ENCODE measurements around the gene CFAP46. TPM values are rescaled to one million over a fixed set of nuclear protein-coding genes. Genes with fewer than 3 reads are reported as not detected.

The CFAP46 gene
- total and polyA plus RNA-seq, 2 experiments from 2014 or later: 3.1 to 5.4 TPM

GRCh38 chr10:132884041-132884440 is 58.3 kb downstream of the CFAP46 start:
- Mint-ChIP-seq H3K4me1 (peaks cover 4% of the 10 kb centered on the region), H3K4me3 (no peak overlapping the region), H3K27me3 (ENCODE audit: insufficient read depth, low read depth, poor library complexity) (peaks cover 19% of the 10 kb centered on the region), H3K36me3 (ENCODE audit: low read depth) (no peaks in the 10 kb centered on the region), H3K9me3 (0 out of 3 replicates have a peak, but pooled peaks cover 2% of the 10 kb centered on the region), H3K27ac (no peak overlapping the region)
- H3K27me3 ChIP-seq (ENCODE audit: insufficient read depth): no peaks in the 10 kb centered on the region
- no peak overlapping the region for H2AFZ ChIP-seq
- DNase-seq (ENCODE audit: low spot score) (no peak), ATAC-seq (no peak)
- no peak overlapping the region for H3K4me3 ChIP-seq
- H3K27ac ChIP-seq (ENCODE audit: low read depth): no peak overlapping the region
- H3F3A ChIP-seq (replicated peaks; ENCODE audit: low read depth): no peaks in the 10 kb centered on the region
- H3K9me2 ChIP-seq (ENCODE audit: insufficient read depth): no peaks in the 10 kb centered on the region
- TF ChIP-seq STAT1 (IDR thresholded peaks at IDR 0.05; ENCODE audit: unreplicated experiment): no peak
- TF ChIP-seq JUNB (IDR thresholded peaks at IDR 0.05; ENCODE audit: unreplicated experiment): no peak
- no peak for TF ChIP-seq EZH2phosphoT487 (IDR thresholded peaks at IDR 0.05; ENCODE audit: unreplicated experiment)
- no peak for TF ChIP-seq ZNF462 (CRISPR knock-in tag; IDR thresholded peaks at IDR 0.05)
- no peak for TF ChIP-seq EZH2 (IDR thresholded peaks at IDR 0.05; ENCODE audit: low read depth, unreplicated experiment)
- TF ChIP-seq CREB1 (CRISPR knock-in tag; IDR thresholded peaks at IDR 0.05; ENCODE audit: low read depth): no peak
- TF ChIP-seq, protein P1, sequence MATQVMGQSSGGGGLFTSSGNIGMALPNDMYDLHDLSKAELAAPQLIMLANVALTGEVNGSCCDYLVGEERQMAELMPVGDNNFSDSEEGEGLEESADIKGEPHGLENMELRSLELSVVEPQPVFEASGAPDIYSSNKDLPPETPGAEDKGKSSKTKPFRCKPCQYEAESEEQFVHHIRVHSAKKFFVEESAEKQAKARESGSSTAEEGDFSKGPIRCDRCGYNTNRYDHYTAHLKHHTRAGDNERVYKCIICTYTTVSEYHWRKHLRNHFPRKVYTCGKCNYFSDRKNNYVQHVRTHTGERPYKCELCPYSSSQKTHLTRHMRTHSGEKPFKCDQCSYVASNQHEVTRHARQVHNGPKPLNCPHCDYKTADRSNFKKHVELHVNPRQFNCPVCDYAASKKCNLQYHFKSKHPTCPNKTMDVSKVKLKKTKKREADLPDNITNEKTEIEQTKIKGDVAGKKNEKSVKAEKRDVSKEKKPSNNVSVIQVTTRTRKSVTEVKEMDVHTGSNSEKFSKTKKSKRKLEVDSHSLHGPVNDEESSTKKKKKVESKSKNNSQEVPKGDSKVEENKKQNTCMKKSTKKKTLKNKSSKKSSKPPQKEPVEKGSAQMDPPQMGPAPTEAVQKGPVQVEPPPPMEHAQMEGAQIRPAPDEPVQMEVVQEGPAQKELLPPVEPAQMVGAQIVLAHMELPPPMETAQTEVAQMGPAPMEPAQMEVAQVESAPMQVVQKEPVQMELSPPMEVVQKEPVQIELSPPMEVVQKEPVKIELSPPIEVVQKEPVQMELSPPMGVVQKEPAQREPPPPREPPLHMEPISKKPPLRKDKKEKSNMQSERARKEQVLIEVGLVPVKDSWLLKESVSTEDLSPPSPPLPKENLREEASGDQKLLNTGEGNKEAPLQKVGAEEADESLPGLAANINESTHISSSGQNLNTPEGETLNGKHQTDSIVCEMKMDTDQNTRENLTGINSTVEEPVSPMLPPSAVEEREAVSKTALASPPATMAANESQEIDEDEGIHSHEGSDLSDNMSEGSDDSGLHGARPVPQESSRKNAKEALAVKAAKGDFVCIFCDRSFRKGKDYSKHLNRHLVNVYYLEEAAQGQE (IDR thresholded peaks at IDR 0.05; ENCODE audit: unreplicated experiment): no peak
- TF ChIP-seq, protein P2, sequence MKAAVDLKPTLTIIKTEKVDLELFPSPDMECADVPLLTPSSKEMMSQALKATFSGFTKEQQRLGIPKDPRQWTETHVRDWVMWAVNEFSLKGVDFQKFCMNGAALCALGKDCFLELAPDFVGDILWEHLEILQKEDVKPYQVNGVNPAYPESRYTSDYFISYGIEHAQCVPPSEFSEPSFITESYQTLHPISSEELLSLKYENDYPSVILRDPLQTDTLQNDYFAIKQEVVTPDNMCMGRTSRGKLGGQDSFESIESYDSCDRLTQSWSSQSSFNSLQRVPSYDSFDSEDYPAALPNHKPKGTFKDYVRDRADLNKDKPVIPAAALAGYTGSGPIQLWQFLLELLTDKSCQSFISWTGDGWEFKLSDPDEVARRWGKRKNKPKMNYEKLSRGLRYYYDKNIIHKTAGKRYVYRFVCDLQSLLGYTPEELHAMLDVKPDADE (IDR thresholded peaks at IDR 0.05): no peak
- no peak for TF ChIP-seq ZNF331 (CRISPR knock-in tag; IDR thresholded peaks at IDR 0.05; ENCODE audit: low read depth)
- TF ChIP-seq, protein P3, sequence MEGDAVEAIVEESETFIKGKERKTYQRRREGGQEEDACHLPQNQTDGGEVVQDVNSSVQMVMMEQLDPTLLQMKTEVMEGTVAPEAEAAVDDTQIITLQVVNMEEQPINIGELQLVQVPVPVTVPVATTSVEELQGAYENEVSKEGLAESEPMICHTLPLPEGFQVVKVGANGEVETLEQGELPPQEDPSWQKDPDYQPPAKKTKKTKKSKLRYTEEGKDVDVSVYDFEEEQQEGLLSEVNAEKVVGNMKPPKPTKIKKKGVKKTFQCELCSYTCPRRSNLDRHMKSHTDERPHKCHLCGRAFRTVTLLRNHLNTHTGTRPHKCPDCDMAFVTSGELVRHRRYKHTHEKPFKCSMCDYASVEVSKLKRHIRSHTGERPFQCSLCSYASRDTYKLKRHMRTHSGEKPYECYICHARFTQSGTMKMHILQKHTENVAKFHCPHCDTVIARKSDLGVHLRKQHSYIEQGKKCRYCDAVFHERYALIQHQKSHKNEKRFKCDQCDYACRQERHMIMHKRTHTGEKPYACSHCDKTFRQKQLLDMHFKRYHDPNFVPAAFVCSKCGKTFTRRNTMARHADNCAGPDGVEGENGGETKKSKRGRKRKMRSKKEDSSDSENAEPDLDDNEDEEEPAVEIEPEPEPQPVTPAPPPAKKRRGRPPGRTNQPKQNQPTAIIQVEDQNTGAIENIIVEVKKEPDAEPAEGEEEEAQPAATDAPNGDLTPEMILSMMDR (conservative IDR thresholded peaks at IDR 0.05; ENCODE audit: low read depth in 2 of 2): no peak
- TF ChIP-seq ZNF114 (CRISPR knock-in tag; IDR thresholded peaks at IDR 0.05): no peak
- H3K4me2 ChIP-seq: no peak overlapping the region
- no peaks in the 10 kb centered on the region for H3K79me2 ChIP-seq (replicated peaks; ENCODE audit: insufficient read depth)
- no peaks in the 10 kb centered on the region for H3K36me3 ChIP-seq (ENCODE audit: insufficient read depth)
- H3K4me1 ChIP-seq (ENCODE audit: insufficient read depth): no peaks in the 10 kb centered on the region
- no peaks in the 10 kb centered on the region for H4K20me1 ChIP-seq (replicated peaks; ENCODE audit: insufficient read depth)
